MG63 (cell line): Measurements from ENCODE around the gene LRRC27. TPM values are rescaled to one million over a fixed set of nuclear protein-coding genes. Genes with fewer than 3 reads are reported as not detected.
A peak's percentile ranks its signal among the peaks of the same experiment; 100 is the strongest.
"Not testable (repeated sequence)": the region's sequence is repeated elsewhere in the genome, so short reads cannot be mapped to it uniquely, and the experiment has no call there.

Experiments used
- DNase-seq: peaks from one replicate; pipeline ENCODE4 v3.0.0-alpha.2; 2020
- H3K27me3 ChIP-seq: fragments of 250-450 bp; sonication (Bioruptor Pico); 2 replicates; pipeline ENCODE4 v1.5.1; 2020; ENCODE audit warnings: mild to moderate bottlenecking, moderate library complexity
- H3K36me3 ChIP-seq: fragments of 250-450 bp; sonication (Bioruptor Pico); 2 replicates; pipeline ENCODE4 v1.5.1; 2020; ENCODE audit warnings: mild to moderate bottlenecking, moderate library complexity
- H3K4me3 ChIP-seq: fragments of 250-450 bp; sonication (Bioruptor Pico); 2 replicates; pipeline ENCODE4 v1.5.1; 2020; ENCODE audit warnings: mild to moderate bottlenecking, moderate library complexity
- H3K9me3 ChIP-seq: fragments of 250-450 bp; sonication (Bioruptor Pico); 2 replicates; pipeline ENCODE4 v1.5.1; 2020; ENCODE audit warnings: mild to moderate bottlenecking, moderate library complexity
- total RNA-seq: library from RNA; depleted of rRNA; stranded (reverse); fragments of >200 nt; shearing (Covaris generic); gene quantifications from 2 replicates; pipeline ENCODE4 v1.2.3, GENCODE V29; 2014; ENCODE audit warnings: low replicate concordance

Gene LRRC27
- total RNA-seq, 1 experiment from 2014 or later, result 8.3 TPM

DNA sequence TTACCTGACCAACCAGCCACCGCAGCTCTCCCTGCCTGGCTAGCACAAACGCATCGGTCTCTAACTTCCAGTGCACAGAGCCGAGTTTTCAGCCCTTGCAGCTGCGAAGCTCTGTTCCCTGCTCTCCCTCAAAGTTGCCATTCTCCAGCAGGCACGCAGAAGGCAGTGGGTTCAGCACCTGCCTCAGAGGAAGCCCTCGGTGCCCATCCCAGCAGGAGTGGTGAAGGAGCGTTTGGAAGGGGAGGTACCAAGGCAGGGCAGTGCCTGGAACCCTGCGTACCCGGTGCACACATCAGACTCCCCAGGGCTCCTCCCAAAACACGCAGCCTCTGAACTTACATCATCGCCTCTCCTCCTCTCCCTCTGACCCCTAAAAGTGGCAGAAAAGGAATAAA, 22.5 kb upstream of the LRRC27 start:
- no peak for DNase-seq
- no peak overlapping the region for H3K4me3 ChIP-seq
- H3K36me3 ChIP-seq, result no peaks in the 10 kb centered on the region
- H3K9me3 ChIP-seq, result peaks cover 5% of the 10 kb centered on the region
- H3K27me3 ChIP-seq, result no peaks in the 10 kb centered on the region

GRCh38 chr10:132309879-132310591, 22.0 kb upstream of the LRRC27 start:
- Histone ChIP-seq H3K9me3 (peaks cover 7% of the 10 kb centered on the region), H3K36me3 (no peaks in the 10 kb centered on the region), H3K4me3 (no peak overlapping the region), H3K27me3 (no peaks in the 10 kb centered on the region)
- DNase-seq, result no peak

- no peak for DNase-seq
- H3K9me3 ChIP-seq, result peaks cover 7% of the 10 kb centered on the region
- H3K36me3 ChIP-seq, result no peaks in the 10 kb centered on the region
- no peaks in the 10 kb centered on the region for H3K27me3 ChIP-seq
- H3K4me3 ChIP-seq, result no peak overlapping the region
These were observed 21.2 kb upstream of the LRRC27 start for GRCh38 chr10:132310701-132311337.

- no peak for DNase-seq
- no peak overlapping the region for H3K4me3 ChIP-seq
- peaks cover 7% of the 10 kb centered on the region for H3K9me3 ChIP-seq
- H3K36me3 ChIP-seq, result no peaks in the 10 kb centered on the region
- no peaks in the 10 kb centered on the region for H3K27me3 ChIP-seq
These were observed 20.6 kb upstream of the LRRC27 start for GRCh38 chr10:132311338-132311939.

DNA sequence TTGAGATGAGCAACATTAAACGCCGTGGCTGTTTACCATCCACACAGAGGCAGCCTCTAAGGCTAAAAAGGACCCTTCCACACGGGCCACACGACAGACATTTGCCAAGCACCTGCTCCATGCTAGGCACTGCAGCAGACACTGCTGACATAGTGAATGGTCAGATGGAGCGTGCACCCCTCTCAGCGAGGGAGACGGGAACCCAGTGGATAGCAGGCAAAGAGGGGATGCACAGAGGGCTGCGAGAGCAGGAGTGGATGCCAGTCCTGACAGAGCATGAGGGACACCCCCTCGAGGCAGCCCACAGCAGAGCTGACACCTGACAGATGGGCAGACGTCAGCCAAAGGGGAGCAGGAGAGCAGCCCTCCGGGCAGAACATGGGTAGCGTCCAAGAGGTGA, 18.7 kb upstream of the LRRC27 start:
- Histone ChIP-seq H3K4me3 (no peak overlapping the region), H3K27me3 (no peaks in the 10 kb centered on the region), H3K36me3 (no peaks in the 10 kb centered on the region), H3K9me3 (peaks cover 7% of the 10 kb centered on the region)
- DNase-seq, result no peak

DNA sequence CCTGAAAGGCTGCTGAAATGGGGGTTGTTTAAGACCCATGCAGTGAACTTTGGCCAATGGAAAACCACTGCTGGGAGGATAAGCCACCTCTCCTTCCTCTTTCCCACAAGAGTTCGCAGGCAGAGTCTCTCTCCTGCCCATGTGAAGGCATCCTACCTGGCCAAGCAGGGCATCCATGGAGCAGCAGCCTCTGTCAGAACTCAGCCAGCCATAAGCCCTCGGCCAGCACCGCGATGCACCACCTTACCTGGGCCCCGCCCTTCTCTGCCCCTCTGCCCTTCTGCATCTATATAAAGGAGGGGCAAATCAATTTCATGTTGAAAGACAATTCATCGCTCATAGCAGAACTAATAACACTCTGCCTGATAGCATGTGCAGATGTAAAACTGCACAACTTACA, 18.1 kb upstream of the LRRC27 start:
- no peak for DNase-seq
- Histone ChIP-seq H3K36me3 (no peaks in the 10 kb centered on the region), H3K9me3 (peaks cover 7% of the 10 kb centered on the region), H3K4me3 (no peak overlapping the region), H3K27me3 (no peaks in the 10 kb centered on the region)

GRCh38 chr10:132314336-132314735, 17.7 kb upstream of the LRRC27 start:
- no peaks in the 10 kb centered on the region for H3K36me3 ChIP-seq
- H3K4me3 ChIP-seq, result no peak overlapping the region
- H3K9me3 ChIP-seq, result peaks cover 7% of the 10 kb centered on the region
- DNase-seq, result no peak
- H3K27me3 ChIP-seq, result no peaks in the 10 kb centered on the region

GRCh38 chr10:132314881-132315280, 17.1 kb upstream of the LRRC27 start:
- not testable (repeated sequence) for H3K36me3 ChIP-seq, H3K9me3 ChIP-seq, H3K27me3 ChIP-seq, H3K4me3 ChIP-seq, DNase-seq

DNA sequence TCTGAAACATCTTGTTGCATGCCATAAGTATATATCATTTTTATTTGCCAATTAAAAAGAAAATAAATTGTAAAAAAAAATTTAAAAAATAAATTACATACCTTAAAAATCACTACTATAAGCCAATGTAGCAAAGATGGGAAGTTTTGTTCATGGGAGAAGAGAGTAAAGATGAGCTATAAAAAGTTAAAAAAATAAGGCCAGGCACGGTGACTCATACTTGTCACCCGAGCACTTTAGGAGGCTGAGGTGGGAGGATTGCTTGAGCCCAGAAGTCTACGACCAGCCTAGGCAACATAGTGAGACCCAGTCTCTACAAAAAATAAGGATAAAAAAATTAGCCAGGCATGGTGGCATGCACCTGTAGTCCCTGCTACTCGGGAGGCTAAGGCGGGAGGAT, 15.9 kb upstream of the LRRC27 start:
- no peak for DNase-seq
- Histone ChIP-seq H3K27me3 (no peaks in the 10 kb centered on the region), H3K36me3 (no peaks in the 10 kb centered on the region; the same call in 1 of the 2 replicates), H3K4me3 (no peak overlapping the region), H3K9me3 (peaks cover 7% of the 10 kb centered on the region)

- H3K36me3 ChIP-seq, H3K4me3 ChIP-seq, H3K9me3 ChIP-seq, DNase-seq, H3K27me3 ChIP-seq: not testable (repeated sequence)
These were observed 14.5 kb upstream of the LRRC27 start for GRCh38 chr10:132317477-132317876.

DNA sequence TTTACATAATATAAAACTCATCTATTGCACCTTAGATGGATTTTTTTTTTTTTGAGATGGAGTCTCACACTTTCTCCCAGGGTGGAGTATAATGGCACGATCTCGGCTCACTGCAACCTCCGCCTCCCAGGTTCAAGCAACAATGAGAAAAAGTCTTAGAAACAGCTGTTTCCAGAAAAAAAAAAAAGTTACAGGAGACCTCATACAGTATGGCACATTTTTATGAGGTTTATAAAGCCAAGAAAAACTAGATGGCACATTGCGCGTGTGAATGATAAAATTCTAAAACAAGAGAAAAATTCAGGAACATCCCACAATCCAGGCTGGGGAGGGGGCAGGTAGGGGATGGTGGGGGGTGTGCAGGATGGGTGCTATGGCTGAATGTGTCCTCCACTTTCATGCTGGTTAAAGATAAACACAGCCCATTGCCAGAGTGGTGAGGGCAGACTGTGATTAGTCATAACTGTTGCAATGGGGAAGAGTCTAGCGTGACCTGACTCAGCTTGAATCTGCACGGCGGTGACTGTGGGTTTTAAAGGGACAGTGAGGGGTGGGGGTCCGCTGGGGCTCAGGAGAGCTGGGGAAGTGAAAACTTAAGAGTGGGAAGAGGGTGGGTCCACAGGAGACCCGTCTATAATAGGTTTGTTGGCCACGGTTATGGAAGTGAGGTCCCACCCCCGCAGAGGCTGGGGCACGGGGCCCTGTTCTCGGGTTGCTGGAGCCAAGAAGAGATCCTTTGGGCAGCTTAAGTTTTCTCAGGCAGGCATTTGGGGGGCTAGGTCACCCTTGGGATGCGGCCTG, 11.9 kb upstream of the LRRC27 start:
- H3K36me3 ChIP-seq, result peaks cover 15% of the 10 kb centered on the region
- no peaks in the 10 kb centered on the region for H3K27me3 ChIP-seq
- H3K9me3 ChIP-seq, result no peaks in the 10 kb centered on the region
- H3K4me3 ChIP-seq, result no peak overlapping the region
- DNase-seq, result peak; percentile 88

- Histone ChIP-seq H3K36me3 (peaks cover 20% of the 10 kb centered on the region), H3K9me3 (no peaks in the 10 kb centered on the region), H3K4me3 (no peak overlapping the region), H3K27me3 (no peaks in the 10 kb centered on the region)
- DNase-seq, result no peak
These were observed 11.1 kb upstream of the LRRC27 start for GRCh38 chr10:132320654-132321469.

- Histone ChIP-seq H3K9me3 (no peaks in the 10 kb centered on the region), H3K36me3 (peaks cover 29% of the 10 kb centered on the region), H3K27me3 (no peaks in the 10 kb centered on the region), H3K4me3 (no peak overlapping the region)
- DNase-seq, result no peak
These were observed 10.3 kb upstream of the LRRC27 start for GRCh38 chr10:132321726-132322125.

GRCh38 chr10:132322586-132323048, 9.4 kb upstream of the LRRC27 start:
- DNase-seq, result no peak
- Histone ChIP-seq H3K9me3 (no peaks in the 10 kb centered on the region), H3K36me3 (peaks cover 38% of the 10 kb centered on the region), H3K27me3 (no peaks in the 10 kb centered on the region), H3K4me3 (no peak overlapping the region)

DNA sequence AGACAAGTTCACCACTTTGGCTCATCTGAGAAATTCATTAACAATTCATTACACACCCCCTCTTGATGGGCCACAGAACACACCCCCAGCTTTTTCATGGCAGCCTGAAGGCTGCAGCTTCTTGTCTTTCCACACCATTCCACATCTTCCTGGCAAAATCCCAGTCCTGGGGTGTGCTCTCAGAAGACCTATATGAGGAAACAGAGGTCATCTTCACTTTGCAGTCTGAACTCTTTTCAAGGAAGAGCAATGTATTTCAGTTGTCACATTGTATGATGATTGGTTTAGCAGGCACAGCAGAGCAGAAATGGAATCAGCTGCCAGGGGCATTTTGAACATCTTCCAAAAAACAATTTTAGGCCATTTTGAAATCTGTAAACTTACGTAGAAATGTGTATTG, 7.8 kb upstream of the LRRC27 start:
- H3K27me3 ChIP-seq, result no peaks in the 10 kb centered on the region
- H3K9me3 ChIP-seq, result no peaks in the 10 kb centered on the region
- no peak overlapping the region for H3K4me3 ChIP-seq
- H3K36me3 ChIP-seq, result peaks cover 53% of the 10 kb centered on the region
- no peak for DNase-seq

- Histone ChIP-seq H3K36me3 (peaks cover 63% of the 10 kb centered on the region), H3K4me3 (no peak overlapping the region), H3K9me3 (no peaks in the 10 kb centered on the region), H3K27me3 (no peaks in the 10 kb centered on the region)
- no peak for DNase-seq
These were observed 5.6 kb upstream of the LRRC27 start for GRCh38 chr10:132326344-132326889.
